ENCODE results near the gene ATXN1. TPM values are rescaled to one million over a fixed set of nuclear protein-coding genes. Genes with fewer than 3 reads are reported as not detected.

The ATXN1 gene
- total and polyA plus RNA-seq, 2 of the 8 experiments (the other 6 are each of a cell fraction or from before 2014, with no cell fraction given) = 1.6 to 4.0 TPM

DNA sequence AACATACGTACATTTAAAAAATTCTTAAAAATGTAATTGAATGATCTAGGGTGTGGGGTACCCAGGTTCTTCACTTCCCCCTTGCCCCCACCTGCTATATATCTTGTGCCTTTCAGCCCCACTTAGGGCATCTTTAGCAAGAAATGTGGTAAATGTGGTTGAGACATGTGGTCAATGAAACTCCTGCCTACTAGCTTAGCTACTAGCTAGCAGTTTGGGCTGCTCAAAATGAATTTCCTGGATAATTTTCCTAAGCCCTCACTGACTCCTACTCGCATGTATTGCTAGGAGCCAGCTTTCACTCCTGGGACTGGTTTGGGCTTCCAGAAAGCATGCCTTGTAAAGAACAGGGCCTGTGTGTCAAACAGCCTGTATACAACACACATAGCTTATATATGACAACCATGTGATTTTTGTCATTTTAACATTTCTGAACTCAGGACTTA is 257.3 kb downstream of the ATXN1 start (continued):
- TF ChIP-seq GABPA (IDR thresholded peaks at IDR 0.05; ENCODE audit: borderline replicate concordance, insufficient read depth, low read length) (no peak), BRCA1 (IDR thresholded peaks at IDR 0.05; ENCODE audit: low read depth, low read length) (no peak), SP1 (IDR thresholded peaks at IDR 0.05; ENCODE audit: low read depth, low read length) (no peak)
